Measurements from ENCODE around the gene TNS1. TPM values are rescaled to one million over a fixed set of nuclear protein-coding genes. Genes with fewer than 3 reads are reported as not detected.

Gene TNS1
- total RNA-seq, 1 donor from 2014 or later: 54.5 TPM

GRCh38 chr2:217966423-217967070 is 36.2 kb downstream of the TNS1 start:
- Histone ChIP-seq H3K27me3 (ENCODE audit: control insufficient read depth, insufficient read depth, low read length) (no peaks in the 10 kb centered on the region), H3K36me3 (ENCODE audit: control insufficient read depth, insufficient read depth, low read length) (no peaks in the 10 kb centered on the region), H3K4me3 (ENCODE audit: low read depth, low read length) (no peak overlapping the region)
- TF ChIP-seq, protein P1, sequence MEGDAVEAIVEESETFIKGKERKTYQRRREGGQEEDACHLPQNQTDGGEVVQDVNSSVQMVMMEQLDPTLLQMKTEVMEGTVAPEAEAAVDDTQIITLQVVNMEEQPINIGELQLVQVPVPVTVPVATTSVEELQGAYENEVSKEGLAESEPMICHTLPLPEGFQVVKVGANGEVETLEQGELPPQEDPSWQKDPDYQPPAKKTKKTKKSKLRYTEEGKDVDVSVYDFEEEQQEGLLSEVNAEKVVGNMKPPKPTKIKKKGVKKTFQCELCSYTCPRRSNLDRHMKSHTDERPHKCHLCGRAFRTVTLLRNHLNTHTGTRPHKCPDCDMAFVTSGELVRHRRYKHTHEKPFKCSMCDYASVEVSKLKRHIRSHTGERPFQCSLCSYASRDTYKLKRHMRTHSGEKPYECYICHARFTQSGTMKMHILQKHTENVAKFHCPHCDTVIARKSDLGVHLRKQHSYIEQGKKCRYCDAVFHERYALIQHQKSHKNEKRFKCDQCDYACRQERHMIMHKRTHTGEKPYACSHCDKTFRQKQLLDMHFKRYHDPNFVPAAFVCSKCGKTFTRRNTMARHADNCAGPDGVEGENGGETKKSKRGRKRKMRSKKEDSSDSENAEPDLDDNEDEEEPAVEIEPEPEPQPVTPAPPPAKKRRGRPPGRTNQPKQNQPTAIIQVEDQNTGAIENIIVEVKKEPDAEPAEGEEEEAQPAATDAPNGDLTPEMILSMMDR (IDR thresholded peaks at IDR 0.05; ENCODE audit: insufficient read depth, low read length, poor library complexity, severe bottlenecking): no peak
- DNase-seq (ENCODE audit: low read depth): no peak

DNA sequence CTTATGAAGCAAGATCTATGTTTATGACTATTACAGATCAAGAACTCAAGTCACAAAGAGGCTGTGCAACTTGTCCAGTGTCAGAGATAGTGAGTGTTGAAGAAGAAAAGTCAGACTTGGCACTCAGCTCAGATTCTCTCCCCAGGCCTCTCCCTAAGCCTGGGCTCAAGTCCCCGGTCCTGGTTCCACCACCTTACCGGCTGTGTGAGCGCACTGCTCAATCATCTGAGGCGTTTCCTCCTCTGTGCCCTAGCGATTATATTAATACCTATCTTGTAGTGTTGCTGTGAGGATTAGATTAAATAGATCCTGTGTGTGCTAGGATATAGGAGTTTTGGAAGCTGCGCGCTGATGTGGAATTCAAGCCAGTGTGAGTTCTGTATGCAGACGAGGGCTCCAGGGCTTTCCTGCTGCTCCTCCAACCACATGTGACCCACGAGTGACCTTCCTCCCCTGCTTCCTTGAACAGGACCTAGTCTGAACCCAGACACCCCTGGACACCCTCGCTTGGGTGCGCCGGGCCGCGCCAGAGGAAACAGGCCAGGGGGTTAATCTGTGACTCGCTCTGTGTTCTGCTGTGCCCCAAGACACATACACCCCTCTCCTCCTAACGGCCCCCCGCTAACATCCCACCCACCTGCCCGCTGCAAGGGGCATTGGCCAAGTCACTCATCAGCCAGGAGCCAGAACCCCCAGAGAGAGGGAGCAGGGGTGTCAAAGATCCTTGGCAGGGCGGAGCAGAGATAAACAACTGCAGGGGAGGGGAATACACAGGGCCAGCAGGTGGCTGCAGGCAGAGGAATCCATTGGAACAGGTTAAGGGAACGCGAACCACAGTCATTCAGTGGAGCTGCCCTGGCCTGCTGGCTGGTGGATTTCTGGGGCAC is 38.3 kb downstream of the TNS1 start:
- no peaks in the 10 kb centered on the region for H3K36me3 ChIP-seq (ENCODE audit: control insufficient read depth, insufficient read depth, low read length)
- no peak for DNase-seq (ENCODE audit: low read depth)

DNA sequence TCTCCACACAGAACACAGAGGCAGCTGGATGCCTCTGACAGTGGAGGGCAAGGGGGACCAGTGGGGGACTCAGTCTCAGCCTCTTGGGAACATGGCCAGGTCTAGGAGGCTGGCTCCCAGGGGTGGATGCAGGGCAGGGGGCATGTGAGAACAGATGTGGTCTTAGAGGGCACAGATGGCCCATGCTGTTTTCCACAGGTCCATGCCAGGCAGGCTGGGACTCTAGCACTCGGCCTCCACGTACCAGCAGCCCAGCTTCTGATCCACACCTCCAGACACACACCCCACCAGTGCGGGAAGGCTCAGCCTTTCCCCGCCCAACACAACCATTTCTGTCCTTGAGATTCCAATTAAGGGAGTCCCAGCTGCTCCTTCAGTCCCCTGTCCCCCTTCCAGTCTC is 42.4 kb downstream of the TNS1 start:
- TF ChIP-seq, protein P1 (IDR thresholded peaks at IDR 0.05; ENCODE audit: insufficient read depth, low read length, poor library complexity, severe bottlenecking): no peak
- Histone ChIP-seq H3K36me3 (ENCODE audit: control insufficient read depth, insufficient read depth, low read length) (no peaks in the 10 kb centered on the region), H3K4me3 (ENCODE audit: low read depth, low read length) (no peak overlapping the region), H3K27me3 (ENCODE audit: control insufficient read depth, insufficient read depth, low read length) (no peaks in the 10 kb centered on the region)
- no peak for DNase-seq (ENCODE audit: low read depth)

More for the DNA sequence above, 38.3 kb downstream of the TNS1 start:
- TF ChIP-seq, protein P1 (IDR thresholded peaks at IDR 0.05; ENCODE audit: insufficient read depth, low read length, poor library complexity, severe bottlenecking): peak; percentile 22
- Histone ChIP-seq H3K27me3 (ENCODE audit: control insufficient read depth, insufficient read depth, low read length) (no peaks in the 10 kb centered on the region), H3K4me3 (ENCODE audit: low read depth, low read length) (no peak overlapping the region)

DNA sequence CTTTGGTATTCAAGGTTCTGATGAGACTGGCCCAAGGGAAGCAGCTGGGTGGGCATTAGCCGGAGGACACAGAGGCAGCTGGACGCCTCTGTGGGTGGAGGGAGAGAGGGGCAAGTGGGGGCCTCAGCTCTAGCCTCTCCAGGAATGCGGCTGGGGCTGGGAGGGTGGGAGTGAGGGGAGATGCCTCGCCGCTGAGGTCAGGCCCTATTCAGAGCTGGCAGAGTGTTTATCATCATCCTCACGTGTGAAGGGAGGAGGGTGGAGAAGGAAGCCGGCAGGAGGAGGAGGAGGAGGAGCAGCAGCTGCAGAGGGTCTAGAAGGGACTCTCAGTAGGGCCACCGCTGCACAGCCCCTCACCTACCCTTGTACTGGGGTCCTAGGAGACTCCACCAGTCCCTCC is 43.1 kb downstream of the TNS1 start:
- TF ChIP-seq, protein P1 (IDR thresholded peaks at IDR 0.05; ENCODE audit: insufficient read depth, low read length, poor library complexity, severe bottlenecking): no peak
- Histone ChIP-seq H3K36me3 (ENCODE audit: control insufficient read depth, insufficient read depth, low read length) (no peaks in the 10 kb centered on the region), H3K4me3 (ENCODE audit: low read depth, low read length) (no peak overlapping the region), H3K27me3 (ENCODE audit: control insufficient read depth, insufficient read depth, low read length) (no peaks in the 10 kb centered on the region)
- no peak for DNase-seq (ENCODE audit: low read depth)

GRCh38 chr2:217958884-217959225 is 43.9 kb downstream of the TNS1 start:
- H3K36me3 ChIP-seq (ENCODE audit: control insufficient read depth, insufficient read depth, low read length): no peaks in the 10 kb centered on the region
- TF ChIP-seq, protein P1 (IDR thresholded peaks at IDR 0.05; ENCODE audit: insufficient read depth, low read length, poor library complexity, severe bottlenecking): no peak
- DNase-seq (ENCODE audit: low read depth): no peak
- no peaks in the 10 kb centered on the region for H3K27me3 ChIP-seq (ENCODE audit: control insufficient read depth, insufficient read depth, low read length)
- H3K4me3 ChIP-seq (ENCODE audit: low read depth, low read length): no peak overlapping the region

Data from kidney epithelial cell (primary cell).